IMR-90 (cell line): ENCODE measurements around the gene LMO2. TPM values are rescaled to one million over a fixed set of nuclear protein-coding genes. Genes with fewer than 3 reads are reported as not detected.

Source experiments
- ATAC-seq: fragments of 200-7000 bp; cut with Tn5 transposase; 2 replicates; pipeline ENCODE4 v1.9.1; 2020; ENCODE audit warnings: low read depth, mild to moderate bottlenecking, moderate library complexity
- BruUV-seq: library from RNA; stranded (reverse); fragments of 400-500 nt; replicated peaks from 2 replicates; lab custom pipeline; 2021; lab: Mats Ljungman, UMichigan
- CTCF ChIA-PET: fragments of 300-600 bp; formaldehyde crosslinking; extraction: SDS; loops from one replicate; lab custom pipeline; 2021; ENCODE audit warnings: antibody characterized with exemption; lab: Yijun Ruan, JAX
- POLR2A ChIA-PET: fragments of 300-600 bp; sonication (Branson Sonifier 250); formaldehyde crosslinking; loops from one replicate; lab custom pipeline; 2022; ENCODE audit warnings: antibody characterized with exemption; ENCODE audit not compliant: unreplicated experiment; lab: Charles Lee
- DNase-seq: peaks from one replicate; pipeline ENCODE4 v3.0.0; 2013
- H2AFZ ChIP-seq: replicated peaks from 2 replicates; pipeline ENCODE3; 2013; ENCODE audit warnings: low read length, mild to moderate bottlenecking; ENCODE audit not compliant: poor library complexity
- H2AK5ac ChIP-seq: 2 replicates; pipeline ENCODE4 v1.6.1; 2013; ENCODE audit warnings: low read depth, low read length, inconsistent platforms
- H2AK9ac ChIP-seq: replicated peaks from 2 replicates; pipeline ENCODE3; 2013; ENCODE audit warnings: mild to moderate bottlenecking, low read depth, low read length, moderate library complexity; ENCODE audit not compliant: poor library complexity
- H2BK120ac ChIP-seq: 2 replicates; pipeline ENCODE4 v1.6.1; 2013; ENCODE audit warnings: low read depth, low read length, inconsistent platforms
- H2BK15ac ChIP-seq: 3 replicates; pipeline ENCODE4 v1.6.1; 2013; ENCODE audit warnings: low read depth, low read length, inconsistent platforms
- H2BK20ac ChIP-seq: 2 replicates; pipeline ENCODE4 v1.6.1; 2013; ENCODE audit warnings: low read depth, mild to moderate bottlenecking, inconsistent platforms, low read length, moderate library complexity
- H2BK5ac ChIP-seq: 2 replicates; pipeline ENCODE4 v1.6.1; 2013; ENCODE audit warnings: mild to moderate bottlenecking, low read depth, low read length, inconsistent platforms; ENCODE audit not compliant: poor library complexity, severe bottlenecking
- H3K14ac ChIP-seq: replicated peaks from 2 replicates; pipeline ENCODE4 v1.6.1; 2013; ENCODE audit warnings: low read depth, low read length, inconsistent platforms
- H3K18ac ChIP-seq: 2 replicates; pipeline ENCODE4 v1.6.1; 2013; ENCODE audit warnings: low read depth, low read length, control low read depth
- H3K23ac ChIP-seq: 2 replicates; pipeline ENCODE4 v1.6.1; 2013; ENCODE audit warnings: low read depth, low read length, inconsistent platforms
- H3K27ac ChIP-seq: 2 replicates; pipeline ENCODE4 v1.5.1; 2013; ENCODE audit warnings: mild to moderate bottlenecking, control low read depth, low read length; ENCODE audit not compliant: insufficient read depth
- H3K27me3 ChIP-seq: 2 replicates; pipeline ENCODE4 v1.6.1; 2013; ENCODE audit warnings: low read length; ENCODE audit not compliant: control insufficient read depth, insufficient read depth
- H3K36me3 ChIP-seq: 2 replicates; pipeline ENCODE4 v1.6.1; 2013; ENCODE audit warnings: low read length, mixed read lengths; ENCODE audit not compliant: control insufficient read depth, insufficient read depth
- H3K4ac ChIP-seq: 2 replicates; pipeline ENCODE4 v1.6.1; 2013; ENCODE audit warnings: low read depth, low read length, inconsistent platforms
- H3K4me1 ChIP-seq: 2 replicates; pipeline ENCODE4 v1.6.1; 2013; ENCODE audit warnings: low read length, mixed read lengths; ENCODE audit not compliant: control insufficient read depth, insufficient read depth
- H3K4me2 ChIP-seq: 2 replicates; pipeline ENCODE4 v1.6.1; 2013; ENCODE audit warnings: low read depth, mild to moderate bottlenecking, control low read depth, low read length, moderate library complexity
- H3K4me3 ChIP-seq: 2 replicates; pipeline ENCODE4 v1.5.1; 2013; ENCODE audit warnings: low read depth, mild to moderate bottlenecking, control low read depth, low read length, moderate library complexity; ENCODE audit not compliant: insufficient read depth
- H3K56ac ChIP-seq: 2 replicates; pipeline ENCODE4 v1.6.1; 2013; ENCODE audit warnings: low read length, inconsistent platforms; ENCODE audit not compliant: insufficient read depth; ENCODE audit errors: extremely low read depth
- H3K79me1 ChIP-seq, 2 experiments: 2 replicates each; pipeline ENCODE4 v1.6.1; 2013; ENCODE audit warnings: low read length in 2 of 2, inconsistent platforms in 1 of 2, low read depth in 1 of 2
- H3K9ac ChIP-seq: 2 replicates; pipeline ENCODE4 v1.6.1; 2013; ENCODE audit warnings: low read depth, low read length, control low read depth
- H3K9me1 ChIP-seq: 2 replicates; pipeline ENCODE4 v1.6.1; 2013; ENCODE audit warnings: low read length, inconsistent platforms; ENCODE audit not compliant: insufficient read depth
- H3K9me3 ChIP-seq: 2 replicates; pipeline ENCODE4 v1.6.1; 2013; ENCODE audit warnings: low read length; ENCODE audit not compliant: control insufficient read depth, insufficient read depth
- H4K20me1 ChIP-seq: 2 replicates; pipeline ENCODE4 v1.6.1; 2013; ENCODE audit warnings: low read length, inconsistent platforms; ENCODE audit not compliant: insufficient read depth
- H4K5ac ChIP-seq: 2 replicates; pipeline ENCODE4 v1.6.1; 2013; ENCODE audit warnings: mild to moderate bottlenecking, low read depth, low read length, control low read depth
- H4K8ac ChIP-seq, 2 experiments: 2 replicates each; pipeline ENCODE4 v1.6.1; 2013; ENCODE audit warnings: low read depth in 2 of 2, low read length in 2 of 2, control low read depth in 1 of 2, inconsistent platforms in 1 of 2
- H4K91ac ChIP-seq: 2 replicates; pipeline ENCODE4 v1.6.1; 2013; ENCODE audit warnings: low read depth, low read length, inconsistent platforms; ENCODE audit not compliant: insufficient read depth
- BHLHE40 ChIP-seq: fragments of 150-350 bp; IDR thresholded peaks from 2 replicates; pipeline ENCODE4 v1.6.1; 2016; ENCODE audit warnings: mild to moderate bottlenecking, low read depth, low read length
- CEBPB ChIP-seq: IDR thresholded peaks from 2 replicates; pipeline ENCODE4 v1.6.1; 2012; ENCODE audit warnings: low read depth, low read length, improper control_type of control experiment
- CHD1 ChIP-seq: IDR thresholded peaks from 2 replicates; pipeline ENCODE4 v1.6.1; 2012; ENCODE audit warnings: low read depth, low read length, improper control_type of control experiment
- ELK1 ChIP-seq: fragments of 150-350 bp; IDR thresholded peaks from 2 replicates; pipeline ENCODE4 v1.6.1; 2016; ENCODE audit warnings: low read depth, mild to moderate bottlenecking, low read length, moderate library complexity, borderline replicate concordance
- FOS ChIP-seq: fragments of 150-350 bp; IDR thresholded peaks from 2 replicates; pipeline ENCODE4 v1.6.1; 2016; ENCODE audit warnings: low read depth, low read length
- MAFK ChIP-seq: IDR thresholded peaks from 2 replicates; pipeline ENCODE4 v1.6.1; 2012; ENCODE audit warnings: low read depth, low read length, improper control_type of control experiment
- MAZ ChIP-seq: IDR thresholded peaks from 2 replicates; pipeline ENCODE4 v1.6.1; 2012; ENCODE audit warnings: low read depth, mild to moderate bottlenecking, low read length, improper control_type of control experiment, moderate library complexity, borderline replicate concordance
- MXI1 ChIP-seq: IDR thresholded peaks from 2 replicates; pipeline ENCODE4 v1.6.1; 2012; ENCODE audit warnings: low read depth, mild to moderate bottlenecking, low read length, moderate library complexity, borderline replicate concordance
- NFE2L2 ChIP-seq: fragments of 150-350 bp; IDR thresholded peaks from 2 replicates; pipeline ENCODE4 v1.6.1; 2016; ENCODE audit warnings: low read depth, mild to moderate bottlenecking, low read length
- POLR2A ChIP-seq: IDR thresholded peaks from 2 replicates; pipeline ENCODE4 v1.6.1; 2012; ENCODE audit warnings: mild to moderate bottlenecking, low read depth, low read length
- RAD21 ChIP-seq: IDR thresholded peaks from 2 replicates; pipeline ENCODE4 v1.6.1; 2012; ENCODE audit warnings: low read length, improper control_type of control experiment
- RCOR1 ChIP-seq: IDR thresholded peaks from 2 replicates; pipeline ENCODE4 v1.6.1; 2012; ENCODE audit warnings: mild to moderate bottlenecking, low read length, improper control_type of control experiment; ENCODE audit not compliant: insufficient replicate concordance
- RFX5 ChIP-seq: IDR thresholded peaks from 2 replicates; pipeline ENCODE4 v1.8.0; 2012; ENCODE audit warnings: low read depth, mild to moderate bottlenecking, low read length, moderate library complexity
- SMC3 ChIP-seq: fragments of 150-350 bp; IDR thresholded peaks from 2 replicates; pipeline ENCODE4 v1.6.1; 2016; ENCODE audit warnings: low read depth, mild to moderate bottlenecking, antibody characterized with exemption, low read length, moderate library complexity
- WGBS, 2 experiments: methylation state at CpG; one replicate each; pipeline versions ENCODE4 v1.1.5 to v1.1.7; 2013; ENCODE audit warnings: missing lambda C conversion rate in 2 of 2; ENCODE audit not compliant: insufficient read length in 1 of 2; ENCODE audit errors: extremely low coverage in 2 of 2; 5-methylcytosine and 5-hydroxymethylcytosine counted together
- dilution Hi-C: fragments of 300-500 bp; cut with HindIII; formaldehyde crosslinking; loops from one replicate; pipeline ENCODE4 v1.14.3; 2018; ENCODE audit warnings: low sequenced_read_pairs; ENCODE audit not compliant: unreplicated experiment
- in situ Hi-C: fragments of 300-500 bp; cut with MboI; formaldehyde crosslinking; loops from 3 replicates; pipeline ENCODE4 v1.14.3; 2019; ENCODE audit warnings: low sequenced_read_pairs, inconsistent platforms, mixed read lengths
- intact Hi-C: fragments of 100-400 bp; cut with micrococcal nuclease; formaldehyde crosslinking; loops from 2 replicates; pipeline ENCODE4 v1.10.0; 2022
- polyA plus RNA-seq, 3 experiments: library from polyadenylated mRNA; depleted of rRNA; stranded (reverse); fragments of >200 nt; gene quantifications; 2 replicates each; pipeline ENCODE4 v1.2.3, GENCODE V29; 2012; ENCODE audit warnings: low replicate concordance in 1 of 3
- total RNA-seq: library from RNA; depleted of rRNA; stranded (reverse); fragments of >200 nt; gene quantifications from 2 replicates; pipeline ENCODE4 v1.2.3, GENCODE V29; 2012
- TF ChIP-seq, protein P1 (sequence below): fragments of 150-350 bp; IDR thresholded peaks from 2 replicates; pipeline ENCODE4 v1.6.1; 2017; ENCODE audit warnings: mild to moderate bottlenecking, antibody characterized with exemption, low read length, low read depth
- TF ChIP-seq, protein P2 (sequence below): conservative IDR thresholded peaks from 2 replicates; pipeline ENCODE4 v1.5.1; 2012; ENCODE audit warnings: mild to moderate bottlenecking, low read depth, low read length, improper control_type of control experiment

LMO2 gene
- total and polyA plus RNA-seq, 2 of the 4 experiments (the other 2 are of a cell fraction): not detected

GRCh38 chr11:33910296-33910957, 18.6 kb upstream of the LMO2 start:
- Histone ChIP-seq H3K27me3 (peaks cover 12% of the 10 kb centered on the region), H2BK5ac (no peak overlapping the region), H2AFZ (no peak overlapping the region), H2BK15ac (no peak overlapping the region), H3K36me3 (no peaks in the 10 kb centered on the region), H3K9me3 (no peaks in the 10 kb centered on the region), H2BK120ac (no peak overlapping the region), H3K4me1 (peaks cover 3% of the 10 kb centered on the region; the same call in 1 of the 2 replicates), H4K20me1 (no peaks in the 10 kb centered on the region), H3K27ac (no peak overlapping the region), H3K4ac (no peak overlapping the region), H3K9ac (no peak overlapping the region), H2AK9ac (no peak overlapping the region), H4K8ac (no peak overlapping the region), H3K23ac (no peak overlapping the region), H3K4me2 (no peak overlapping the region; the same call in 1 of the 2 replicates), H4K5ac (no peak overlapping the region), H3K9me1 (no peaks in the 10 kb centered on the region), H2AK5ac (no peak overlapping the region), H3K4me3 (no peak overlapping the region), H3K56ac (no peak overlapping the region), H3K18ac (no peak overlapping the region), H4K91ac (no peak overlapping the region), H3K14ac (no peak overlapping the region), H3K79me1 (no peaks in the 10 kb centered on the region), H2BK20ac (no peak overlapping the region)
- dilution Hi-C loops (no loop called here), in situ Hi-C loops (no loop called here), intact Hi-C loops (no loop called here)
- 15% methylated on average over 3 of the region's 6 CpGs; no CpG with 5 or more reads in 1 of the 2 experiments for WGBS, 2 experiments
- ChIA-PET POLR2A (no interaction called here), CTCF (no interaction called here)
- no TSS peak for BruUV-seq
- no peak for TF ChIP-seq FOS
- TF ChIP-seq SMC3: no peak
- TF ChIP-seq MAZ: no peak
- no peak for TF ChIP-seq ELK1
- TF ChIP-seq BHLHE40: no peak
- TF ChIP-seq CEBPB: no peak
- no peak for TF ChIP-seq RFX5
- TF ChIP-seq RCOR1: no peak
- no peak for TF ChIP-seq MAFK
- no peak for TF ChIP-seq RAD21
- TF ChIP-seq CHD1: no peak
- TF ChIP-seq, protein P1, sequence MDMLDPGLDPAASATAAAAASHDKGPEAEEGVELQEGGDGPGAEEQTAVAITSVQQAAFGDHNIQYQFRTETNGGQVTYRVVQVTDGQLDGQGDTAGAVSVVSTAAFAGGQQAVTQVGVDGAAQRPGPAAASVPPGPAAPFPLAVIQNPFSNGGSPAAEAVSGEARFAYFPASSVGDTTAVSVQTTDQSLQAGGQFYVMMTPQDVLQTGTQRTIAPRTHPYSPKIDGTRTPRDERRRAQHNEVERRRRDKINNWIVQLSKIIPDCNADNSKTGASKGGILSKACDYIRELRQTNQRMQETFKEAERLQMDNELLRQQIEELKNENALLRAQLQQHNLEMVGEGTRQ: no peak
- TF ChIP-seq, protein P2, sequence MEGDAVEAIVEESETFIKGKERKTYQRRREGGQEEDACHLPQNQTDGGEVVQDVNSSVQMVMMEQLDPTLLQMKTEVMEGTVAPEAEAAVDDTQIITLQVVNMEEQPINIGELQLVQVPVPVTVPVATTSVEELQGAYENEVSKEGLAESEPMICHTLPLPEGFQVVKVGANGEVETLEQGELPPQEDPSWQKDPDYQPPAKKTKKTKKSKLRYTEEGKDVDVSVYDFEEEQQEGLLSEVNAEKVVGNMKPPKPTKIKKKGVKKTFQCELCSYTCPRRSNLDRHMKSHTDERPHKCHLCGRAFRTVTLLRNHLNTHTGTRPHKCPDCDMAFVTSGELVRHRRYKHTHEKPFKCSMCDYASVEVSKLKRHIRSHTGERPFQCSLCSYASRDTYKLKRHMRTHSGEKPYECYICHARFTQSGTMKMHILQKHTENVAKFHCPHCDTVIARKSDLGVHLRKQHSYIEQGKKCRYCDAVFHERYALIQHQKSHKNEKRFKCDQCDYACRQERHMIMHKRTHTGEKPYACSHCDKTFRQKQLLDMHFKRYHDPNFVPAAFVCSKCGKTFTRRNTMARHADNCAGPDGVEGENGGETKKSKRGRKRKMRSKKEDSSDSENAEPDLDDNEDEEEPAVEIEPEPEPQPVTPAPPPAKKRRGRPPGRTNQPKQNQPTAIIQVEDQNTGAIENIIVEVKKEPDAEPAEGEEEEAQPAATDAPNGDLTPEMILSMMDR: no peak
- no peak for TF ChIP-seq MXI1
- no peak for TF ChIP-seq NFE2L2
- TF ChIP-seq POLR2A: no peak
- DNase-seq (no peak), ATAC-seq (no peak)
